Fibroblast of lung (primary cell): Measurements from ENCODE around the gene NUDT5. TPM values are rescaled to one million over a fixed set of nuclear protein-coding genes. Genes with fewer than 3 reads are reported as not detected.

Experiments used
- DNase-seq, 2 donors: peaks; one replicate each; pipeline versions ENCODE4 v3.0.0 to v3.0.0-alpha.2; 2010; ENCODE audit warnings: low read depth in 2 of 2
- H2AFZ ChIP-seq: 2 replicates; pipeline ENCODE4 v1.5.1; 2012; ENCODE audit warnings: low read length, control low read depth, inconsistent platforms
- H3K27ac ChIP-seq: 2 replicates; pipeline ENCODE4 v1.5.1; 2011; ENCODE audit warnings: low read length, control low read depth; ENCODE audit not compliant: insufficient read depth
- H3K27me3 ChIP-seq: 2 replicates; pipeline ENCODE4 v1.5.1; 2011; ENCODE audit warnings: mild to moderate bottlenecking, low read length; ENCODE audit not compliant: control insufficient read depth, insufficient read depth
- H3K36me3 ChIP-seq: 2 replicates; pipeline ENCODE4 v1.5.1; 2011; ENCODE audit warnings: low read length; ENCODE audit not compliant: control insufficient read depth, insufficient read depth
- H3K4me1 ChIP-seq: 2 replicates; pipeline ENCODE4 v1.5.1; 2011; ENCODE audit warnings: low read length; ENCODE audit not compliant: control insufficient read depth, insufficient read depth; ENCODE audit errors: extremely low read depth
- H3K4me2 ChIP-seq: 2 replicates; pipeline ENCODE4 v1.5.1; 2011; ENCODE audit warnings: low read length, control low read depth; ENCODE audit not compliant: insufficient read depth; ENCODE audit errors: extremely low read depth
- H3K4me3 ChIP-seq, 4 experiments: fragments of 200-600 bp in 1 of 4; sonication (generic) in 1 of 4; replicated peaks in 1 of 4; 2 replicates each; pipeline ENCODE4 v1.5.1; 2011 to 2016; ENCODE audit warnings: low read length in 4 of 4, low read depth in 3 of 4, mild to moderate bottlenecking in 3 of 4, control low read depth in 2 of 4, inconsistent platforms in 1 of 4, mixed read lengths in 1 of 4; ENCODE audit not compliant: insufficient read depth in 1 of 4; ENCODE audit errors: control extremely low read depth in 1 of 4
- H3K79me2 ChIP-seq: 2 replicates; pipeline ENCODE4 v1.5.1; 2012; ENCODE audit warnings: mild to moderate bottlenecking, low read length, inconsistent platforms; ENCODE audit not compliant: control insufficient read depth, insufficient read depth
- H3K9ac ChIP-seq: 2 replicates; pipeline ENCODE4 v1.5.1; 2011; ENCODE audit warnings: mild to moderate bottlenecking, low read length, control low read depth; ENCODE audit not compliant: insufficient read depth
- H3K9me3 ChIP-seq: 2 replicates; pipeline ENCODE4 v1.5.1; 2012; ENCODE audit warnings: low read depth, low read length; ENCODE audit not compliant: control insufficient read depth, insufficient read depth
- H4K20me1 ChIP-seq: 2 replicates; pipeline ENCODE4 v1.5.1; 2011; ENCODE audit warnings: low read length; ENCODE audit not compliant: control insufficient read depth, insufficient read depth; ENCODE audit errors: extremely low read depth
- EZH2 ChIP-seq: IDR thresholded peaks from 2 replicates; pipeline ENCODE4 v1.5.1; 2012; ENCODE audit warnings: low read length, control low read depth, mild to moderate bottlenecking; ENCODE audit errors: missing control alignments
- polyA plus RNA-seq, 2 donors: library from polyadenylated mRNA; depleted of rRNA in 1 of 2; stranded (reverse) in 1 of 2; unstranded in 1 of 2; fragments of >200 nt; gene quantifications; 2 replicates each; pipeline ENCODE4 v1.2.1, GENCODE V29; 2011 to 2012; ENCODE audit warnings: missing spikeins in 1 of 2
- total RNA-seq: library from RNA; depleted of rRNA; stranded (reverse); fragments of >200 nt; gene quantifications from 2 replicates; pipeline ENCODE4 v1.2.1, GENCODE V29; 2014
- TF ChIP-seq, protein P1 (sequence below), 2 donors: IDR thresholded peaks in 1 of 2; conservative IDR thresholded peaks in 1 of 2; 1 replicate in 1 of 2; 2 replicates in 1 of 2; pipeline ENCODE4 v1.5.1; 2011 to 2012; ENCODE audit warnings: low read length in 2 of 2, control low read depth in 1 of 2, inconsistent platforms in 1 of 2, low read depth in 1 of 2, mild to moderate bottlenecking in 1 of 2

Gene NUDT5
- total and polyA plus RNA-seq, 2 donors (not counting 1 experiment from before 2014, with no cell fraction given): 58.8 to 69.4 TPM

- Histone ChIP-seq H2AFZ (no peak overlapping the region), H3K9ac (no peak overlapping the region), H3K79me2 (no peaks in the 10 kb centered on the region), H3K4me1 (peaks cover 4% of the 10 kb centered on the region), H3K27me3 (no peaks in the 10 kb centered on the region), H3K4me3 (no peak overlapping the region), H4K20me1 (no peaks in the 10 kb centered on the region), H3K9me3 (no peaks in the 10 kb centered on the region), H3K36me3 (peaks cover 7% of the 10 kb centered on the region), H3K27ac (no peak overlapping the region), H3K4me2 (no peak overlapping the region)
- no peak for DNase-seq
- TF ChIP-seq, protein P1, sequence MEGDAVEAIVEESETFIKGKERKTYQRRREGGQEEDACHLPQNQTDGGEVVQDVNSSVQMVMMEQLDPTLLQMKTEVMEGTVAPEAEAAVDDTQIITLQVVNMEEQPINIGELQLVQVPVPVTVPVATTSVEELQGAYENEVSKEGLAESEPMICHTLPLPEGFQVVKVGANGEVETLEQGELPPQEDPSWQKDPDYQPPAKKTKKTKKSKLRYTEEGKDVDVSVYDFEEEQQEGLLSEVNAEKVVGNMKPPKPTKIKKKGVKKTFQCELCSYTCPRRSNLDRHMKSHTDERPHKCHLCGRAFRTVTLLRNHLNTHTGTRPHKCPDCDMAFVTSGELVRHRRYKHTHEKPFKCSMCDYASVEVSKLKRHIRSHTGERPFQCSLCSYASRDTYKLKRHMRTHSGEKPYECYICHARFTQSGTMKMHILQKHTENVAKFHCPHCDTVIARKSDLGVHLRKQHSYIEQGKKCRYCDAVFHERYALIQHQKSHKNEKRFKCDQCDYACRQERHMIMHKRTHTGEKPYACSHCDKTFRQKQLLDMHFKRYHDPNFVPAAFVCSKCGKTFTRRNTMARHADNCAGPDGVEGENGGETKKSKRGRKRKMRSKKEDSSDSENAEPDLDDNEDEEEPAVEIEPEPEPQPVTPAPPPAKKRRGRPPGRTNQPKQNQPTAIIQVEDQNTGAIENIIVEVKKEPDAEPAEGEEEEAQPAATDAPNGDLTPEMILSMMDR (conservative IDR thresholded peaks at IDR 0.05 in 1 of 2, IDR thresholded peaks at IDR 0.05 in 1 of 2; ENCODE audit: low read depth in 1 of 2, low read length in 2 of 2): no peak
- TF ChIP-seq EZH2: no peak
These were observed 18.4 kb upstream of the NUDT5 start for GRCh38 chr10:12214093-12214492.

DNA sequence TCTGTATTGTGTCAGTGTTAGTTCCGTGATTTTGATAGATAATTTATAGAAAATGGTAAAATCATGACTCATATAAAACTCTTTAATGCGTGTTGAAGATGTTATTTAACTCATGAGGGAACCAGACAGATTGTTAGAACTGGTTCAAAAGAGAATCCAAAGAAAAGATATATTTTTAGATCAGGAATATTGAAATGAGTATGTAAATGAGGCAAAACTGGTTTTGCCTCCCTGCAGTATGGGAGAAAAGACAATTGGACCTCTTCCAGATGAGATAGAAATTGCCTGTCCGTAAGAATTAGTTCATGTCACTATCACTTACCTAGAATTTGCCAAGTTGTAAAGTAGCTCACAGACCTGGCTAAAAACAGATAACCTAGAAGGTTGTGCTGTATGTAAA lies 17.9 kb upstream of the NUDT5 start:
- Histone ChIP-seq H3K27me3 (no peaks in the 10 kb centered on the region), H2AFZ (no peak overlapping the region), H3K27ac (no peak overlapping the region), H3K4me1 (peaks cover 4% of the 10 kb centered on the region), H3K4me2 (no peak overlapping the region), H3K79me2 (no peaks in the 10 kb centered on the region), H3K36me3 (peaks cover 3% of the 10 kb centered on the region), H3K9ac (no peak overlapping the region), H3K9me3 (no peaks in the 10 kb centered on the region), H3K4me3 (no peak overlapping the region), H4K20me1 (no peaks in the 10 kb centered on the region)
- TF ChIP-seq, protein P1 (conservative IDR thresholded peaks at IDR 0.05 in 1 of 2, IDR thresholded peaks at IDR 0.05 in 1 of 2; ENCODE audit: low read depth in 1 of 2, low read length in 2 of 2): no peak
- no peak for TF ChIP-seq EZH2
- no peak for DNase-seq

- Histone ChIP-seq H3K4me2 (no peak overlapping the region), H3K27ac (no peak overlapping the region), H3K9me3 (no peaks in the 10 kb centered on the region), H2AFZ (no peak overlapping the region), H3K36me3 (peaks cover 2% of the 10 kb centered on the region), H4K20me1 (no peaks in the 10 kb centered on the region), H3K4me3 (no peak overlapping the region), H3K27me3 (no peaks in the 10 kb centered on the region), H3K79me2 (peaks cover under 1% of the 10 kb centered on the region), H3K9ac (no peak overlapping the region), H3K4me1 (peaks cover 4% of the 10 kb centered on the region)
- DNase-seq: no peak
- TF ChIP-seq EZH2: no peak
- TF ChIP-seq, protein P1 (conservative IDR thresholded peaks at IDR 0.05 in 1 of 2, IDR thresholded peaks at IDR 0.05 in 1 of 2; ENCODE audit: low read depth in 1 of 2, low read length in 2 of 2): no peak
These were observed 16.8 kb upstream of the NUDT5 start for GRCh38 chr10:12212454-12212853.
